Dermis microvascular lymphatic vessel endothelial cell (primary cell): ENCODE measurements around the gene PID1. TPM values are rescaled to one million over a fixed set of nuclear protein-coding genes. Genes with fewer than 3 reads are reported as not detected.

Source experiments
- DNase-seq, 2 donors: peaks; one replicate each; pipeline versions ENCODE4 v3.0.0 to v3.0.0-alpha.2; 2010; ENCODE audit warnings: low read depth in 2 of 2
- total RNA-seq: library from RNA; depleted of rRNA; stranded (reverse); fragments of >200 nt; gene quantifications from 2 replicates; pipeline ENCODE4 v1.2.1, GENCODE V29; 2014

PID1 gene
- total RNA-seq, 1 donor from 2014 or later: 0.26 TPM

DNA sequence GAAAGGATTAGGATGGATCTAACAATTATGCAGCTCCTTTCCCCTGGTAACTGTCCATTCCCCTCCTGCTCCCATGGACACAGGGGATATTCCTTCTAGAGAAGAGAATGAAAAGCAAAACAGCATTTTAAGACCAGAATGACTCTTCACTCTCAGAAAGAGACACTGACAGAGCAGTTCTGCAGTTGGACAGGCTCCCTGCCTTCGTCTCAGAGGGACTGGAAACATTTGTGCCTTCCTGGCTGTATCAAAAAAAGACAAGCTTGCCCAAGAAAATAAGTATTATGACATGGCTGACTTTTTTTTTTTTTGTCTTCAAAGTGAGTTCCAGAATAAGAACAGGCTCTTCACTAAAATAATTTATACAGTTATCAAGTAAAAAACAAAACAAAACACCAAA lies 9.5 kb downstream of the PID1 start:
- no peak for DNase-seq

DNA sequence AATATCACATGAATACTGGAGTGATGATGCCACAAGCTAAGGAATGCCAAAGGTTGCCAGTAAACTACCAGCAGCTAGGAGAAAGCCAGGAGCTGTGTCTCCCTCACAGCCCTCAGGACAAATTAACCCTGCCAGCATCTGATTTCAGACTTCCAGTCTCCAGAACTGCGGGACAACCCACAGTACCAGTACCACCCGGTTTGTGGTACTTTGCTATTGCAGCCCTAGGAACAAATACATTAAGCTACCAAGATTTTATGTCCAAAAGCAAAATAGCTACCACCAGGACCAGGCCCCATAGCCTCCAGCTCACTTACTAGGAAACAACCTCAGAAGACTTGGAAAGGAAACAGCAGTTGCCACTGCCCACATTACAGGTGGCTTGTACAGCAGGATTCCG lies 10.0 kb downstream of the PID1 start:
- DNase-seq: no peak

DNA sequence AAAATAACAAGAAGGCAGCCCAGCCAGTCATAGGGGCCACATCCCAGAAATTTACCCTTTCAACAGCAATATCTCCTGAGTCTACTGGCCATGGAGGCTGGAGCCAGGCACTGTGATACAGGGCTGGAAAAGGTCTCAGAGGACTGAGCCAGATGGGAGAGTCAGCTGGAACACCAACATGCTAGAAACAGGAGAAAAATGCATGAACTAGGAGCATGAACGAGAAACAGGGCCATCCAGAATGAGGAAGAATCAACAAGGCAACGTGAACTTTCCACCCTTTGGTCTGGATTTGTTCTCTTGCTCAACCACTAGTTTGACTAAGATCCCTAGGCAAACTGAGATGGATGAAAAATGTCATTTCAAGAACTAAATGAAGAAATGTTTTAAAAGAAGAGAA lies 13.1 kb downstream of the PID1 start:
- no peak for DNase-seq

DNA sequence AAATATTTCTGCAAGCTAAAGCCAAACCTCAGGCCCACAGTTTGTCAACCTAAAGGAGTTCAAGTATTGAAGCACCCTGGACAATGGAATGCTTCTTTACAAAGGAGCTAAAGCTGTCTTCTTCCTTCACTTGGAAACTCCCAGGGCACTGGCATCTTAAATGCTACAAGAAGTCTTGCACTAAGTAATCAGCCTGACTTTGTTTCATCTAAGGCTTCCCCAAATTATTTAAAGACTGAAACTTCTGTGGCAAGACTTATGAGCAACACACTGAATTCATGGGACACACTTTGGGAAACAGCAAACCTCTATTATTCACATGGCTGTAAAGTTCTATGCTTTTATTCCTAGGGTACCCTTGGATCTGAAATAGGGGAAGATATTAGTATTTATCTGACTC lies 14.7 kb downstream of the PID1 start:
- DNase-seq: no peak

DNA sequence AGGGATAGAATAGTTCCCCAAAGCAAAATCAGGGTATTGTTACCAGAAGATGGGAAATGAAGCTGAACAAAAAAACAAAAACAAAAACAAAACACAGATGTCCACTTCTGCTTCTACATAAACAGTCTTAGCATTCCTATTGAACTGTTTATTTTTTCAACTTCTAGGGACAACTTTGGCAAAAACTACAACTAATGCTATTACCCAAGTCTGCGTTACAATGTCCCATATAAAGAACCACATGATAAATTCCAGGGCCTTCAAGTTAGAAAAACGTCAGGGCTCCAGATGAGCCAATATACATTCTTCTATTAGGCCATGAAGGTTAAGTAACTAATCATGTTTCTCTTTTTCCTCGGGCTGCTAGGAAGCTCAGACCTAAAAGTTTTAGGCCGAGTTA lies 16.9 kb downstream of the PID1 start:
- DNase-seq: no peak

DNA sequence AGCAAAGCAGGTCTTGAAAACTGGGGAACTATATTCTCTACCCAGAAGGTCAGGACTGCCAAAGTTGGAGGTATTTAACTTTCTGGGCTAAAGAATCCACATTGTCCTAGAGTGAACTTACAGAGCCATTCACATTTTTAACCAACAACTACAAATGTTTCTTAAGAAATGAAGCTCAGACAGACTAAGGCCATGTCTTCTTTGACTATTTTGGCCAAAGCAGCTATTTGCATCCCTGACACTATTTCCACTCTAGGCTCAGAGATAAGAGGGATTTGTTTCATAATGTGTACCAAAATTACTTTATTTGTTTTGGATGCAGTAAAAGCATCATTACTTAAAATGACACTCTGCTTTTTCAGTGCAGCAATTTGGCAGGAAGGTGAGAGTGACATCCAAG lies 18.1 kb downstream of the PID1 start:
- no peak for DNase-seq

DNA sequence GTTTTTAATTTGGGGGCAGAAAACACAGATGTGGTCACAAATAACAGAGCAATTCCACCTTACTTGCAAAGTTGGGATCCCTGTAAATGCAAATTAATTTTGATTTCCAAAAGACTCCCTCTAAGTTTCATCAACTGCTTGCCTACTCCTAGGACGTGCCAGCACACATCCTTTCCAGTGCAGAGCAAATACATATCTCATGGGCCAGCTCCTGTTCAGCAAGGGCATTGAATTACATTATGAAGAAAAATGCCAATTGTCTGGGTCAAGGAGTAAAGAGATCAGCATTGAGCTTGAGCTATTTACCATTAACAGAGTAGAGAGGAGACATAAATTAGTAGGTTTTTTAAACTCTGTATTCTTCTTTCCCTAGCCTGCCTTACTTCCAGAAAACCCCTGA lies 18.8 kb downstream of the PID1 start:
- no peak for DNase-seq

DNA sequence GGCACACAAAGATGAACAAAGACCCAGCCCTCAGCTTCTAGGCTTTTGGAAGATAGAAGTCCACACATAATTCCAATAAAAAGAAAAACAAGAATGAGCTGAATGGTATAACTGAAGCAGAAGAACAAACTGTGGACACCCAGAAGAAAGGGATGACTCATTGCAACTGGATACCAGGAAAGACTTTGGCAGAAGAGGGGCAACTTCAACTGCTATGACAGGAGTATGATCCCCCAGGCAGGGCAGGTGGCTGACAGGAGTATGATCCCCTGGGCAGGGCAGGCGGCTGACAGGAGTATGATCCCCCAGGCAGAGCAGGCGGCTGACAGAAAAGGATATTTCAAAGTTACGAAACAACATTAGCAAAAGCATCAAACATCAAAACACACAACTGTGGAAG lies 21.6 kb downstream of the PID1 start:
- no peak for DNase-seq

DNA sequence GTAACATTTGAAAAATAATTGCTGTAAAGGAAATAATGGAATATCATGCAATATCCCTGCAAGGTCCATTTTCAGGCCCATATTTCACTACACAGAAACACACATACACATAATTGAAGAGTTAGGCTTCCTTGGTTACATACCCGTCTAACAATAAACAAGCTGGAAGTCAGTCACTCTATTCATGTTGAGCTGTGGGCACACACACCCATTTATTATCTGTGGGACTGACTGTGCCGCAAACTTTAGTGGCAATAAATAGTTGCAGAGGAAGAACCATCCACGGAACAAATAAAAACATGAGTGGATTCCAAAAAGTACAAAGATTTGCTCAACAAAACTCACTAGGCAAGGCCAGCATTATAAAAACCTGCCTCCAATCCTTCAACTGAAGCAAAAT lies 24.8 kb downstream of the PID1 start:
- no peak for DNase-seq

DNA sequence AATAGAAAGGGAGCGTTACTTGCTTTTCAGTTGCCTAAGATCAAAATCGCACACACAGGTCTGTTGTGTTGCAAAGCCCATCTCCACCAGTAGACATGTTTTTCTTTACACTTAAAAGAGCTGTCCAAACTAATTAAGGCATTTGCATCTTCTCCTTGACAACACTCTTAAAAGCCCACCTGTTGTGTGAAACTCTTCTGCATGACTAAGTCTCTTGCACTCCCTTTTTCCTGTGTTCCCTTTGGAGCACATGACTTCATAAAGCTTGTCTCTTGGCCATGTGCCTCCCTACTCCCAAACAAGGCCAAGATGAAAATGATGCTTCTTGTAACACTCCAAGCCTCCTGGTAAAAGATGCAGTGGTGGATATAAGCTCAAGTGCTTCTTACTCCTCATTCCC lies 26.1 kb downstream of the PID1 start:
- DNase-seq: no peak

DNA sequence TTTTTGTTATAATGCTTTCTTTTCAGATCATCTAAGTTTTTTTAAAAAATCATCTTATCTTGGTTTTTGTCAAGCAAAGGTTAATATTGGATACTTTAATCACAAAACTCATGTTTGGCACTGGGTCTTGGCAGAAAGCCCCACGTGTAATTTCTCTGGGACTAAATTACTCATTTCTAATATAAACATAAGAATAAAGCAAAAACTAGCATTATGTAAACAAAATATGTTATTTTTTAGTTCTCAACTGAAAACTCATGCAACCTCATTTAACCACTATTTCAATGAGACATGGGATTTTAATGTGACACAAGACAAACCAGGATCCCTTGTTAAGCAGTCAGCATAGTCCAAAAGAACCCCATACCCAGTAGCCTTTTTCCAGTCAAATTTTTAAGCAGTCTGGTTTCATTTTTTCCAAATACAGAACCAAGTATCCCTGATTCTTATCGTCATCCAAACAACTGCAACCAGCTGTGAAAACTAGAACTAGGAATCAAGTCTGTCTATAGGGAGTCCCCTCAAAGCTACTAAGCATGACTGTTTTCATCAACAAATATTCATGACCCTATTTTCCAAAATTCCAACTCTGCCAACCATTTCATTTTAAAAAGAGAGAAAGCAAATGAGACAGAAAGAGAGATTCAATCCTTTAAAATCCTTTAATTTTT lies 27.1 kb downstream of the PID1 start:
- no peak for DNase-seq

DNA sequence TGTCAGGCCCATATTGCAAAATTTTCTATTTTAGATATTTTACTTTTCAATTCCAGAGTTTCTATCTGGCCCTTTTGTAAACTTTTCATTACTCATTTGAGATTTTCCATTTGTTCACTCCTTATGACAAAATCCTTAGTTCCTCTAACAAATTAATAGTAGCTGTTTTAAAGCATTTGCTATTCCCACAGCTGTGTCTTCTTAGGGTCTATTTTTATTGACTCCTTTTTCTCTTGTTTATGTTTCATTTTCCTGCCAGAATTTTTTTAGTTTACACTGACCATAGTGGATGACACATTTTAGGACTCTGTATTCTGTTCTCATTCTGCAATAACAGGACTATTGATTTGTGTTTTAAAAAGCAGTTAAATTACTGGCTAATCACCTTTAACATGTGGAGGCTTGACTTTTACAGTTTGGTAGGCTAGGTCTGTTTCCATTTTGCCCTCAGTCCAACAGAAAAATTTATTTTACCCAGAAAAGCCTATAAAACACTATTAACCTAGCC lies 30.0 kb downstream of the PID1 start:
- no peak for DNase-seq

DNA sequence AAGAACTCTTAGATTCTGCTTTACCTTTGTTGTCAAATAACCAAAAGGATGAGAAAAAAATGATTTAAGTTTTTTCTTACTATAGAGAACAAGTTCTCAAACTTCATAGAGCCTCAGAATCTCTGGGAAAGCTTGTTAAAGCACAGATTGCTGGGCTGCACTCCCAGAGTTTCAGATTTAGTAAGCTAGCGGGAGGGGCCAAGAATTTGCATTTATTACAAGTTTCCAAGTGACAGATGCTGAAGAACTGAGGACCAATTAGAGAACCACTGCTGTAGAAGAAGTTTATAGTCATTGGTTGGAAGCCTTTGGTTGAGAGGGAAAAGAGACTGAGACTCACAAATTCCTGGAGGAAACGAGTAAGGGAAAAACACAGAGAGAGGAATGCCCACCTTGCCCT lies 32.1 kb downstream of the PID1 start:
- DNase-seq: no peak

DNA sequence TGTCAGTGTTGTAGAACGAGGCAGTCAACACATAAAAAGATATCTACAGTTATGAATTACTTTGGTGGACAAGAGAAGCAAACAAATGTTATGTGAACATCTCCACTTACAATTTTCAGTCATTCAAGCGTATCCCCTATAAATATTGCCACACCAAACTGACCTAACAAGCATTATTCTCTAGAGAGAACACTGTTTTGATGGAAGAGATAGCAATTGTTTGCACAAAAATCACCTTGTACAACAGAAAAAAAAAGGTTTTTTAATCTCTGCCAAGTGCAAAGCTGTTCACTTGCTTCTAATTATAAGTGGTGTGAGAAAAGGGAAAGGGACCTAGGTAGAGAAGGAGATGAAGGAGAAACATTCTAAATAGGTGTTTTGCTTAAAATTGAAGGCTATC lies 33.8 kb downstream of the PID1 start:
- no peak for DNase-seq

DNA sequence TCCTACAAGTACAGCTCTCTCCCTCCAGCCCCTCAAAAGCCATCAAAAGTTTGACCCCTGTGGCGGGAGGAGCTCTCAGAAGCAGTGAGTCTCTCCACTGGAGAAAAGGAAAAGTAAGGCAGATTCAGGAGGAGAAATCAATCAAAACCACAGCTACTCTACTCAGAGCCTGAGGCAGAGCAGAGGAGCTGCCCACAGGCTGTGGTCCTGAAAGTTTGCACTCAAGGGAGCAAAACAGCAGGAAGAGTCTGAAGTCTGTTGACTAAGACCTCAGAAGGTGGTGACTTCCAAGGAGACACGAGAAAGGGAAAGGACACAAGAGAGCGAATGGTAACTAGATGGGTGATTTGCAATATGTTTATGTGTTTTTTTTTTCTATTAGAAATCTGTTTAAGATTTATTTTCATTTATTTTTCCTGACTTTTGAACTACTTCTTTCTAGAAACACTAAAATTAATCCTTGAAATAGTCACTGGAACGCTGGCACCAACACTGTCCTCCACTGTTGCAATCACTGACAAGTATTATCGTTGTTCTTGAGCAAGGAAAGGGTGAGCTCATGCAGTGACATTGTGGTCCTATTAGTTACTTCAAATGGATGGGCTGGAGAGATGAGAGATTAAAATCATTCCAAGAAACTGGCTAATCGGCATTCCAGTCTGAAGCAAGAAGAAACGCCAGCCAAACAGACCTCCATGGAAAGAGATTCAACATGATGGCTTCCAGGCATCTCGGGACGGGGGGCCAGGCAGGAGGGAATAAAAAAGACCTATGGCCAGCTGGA lies 35.8 kb downstream of the PID1 start:
- DNase-seq: no peak

DNA sequence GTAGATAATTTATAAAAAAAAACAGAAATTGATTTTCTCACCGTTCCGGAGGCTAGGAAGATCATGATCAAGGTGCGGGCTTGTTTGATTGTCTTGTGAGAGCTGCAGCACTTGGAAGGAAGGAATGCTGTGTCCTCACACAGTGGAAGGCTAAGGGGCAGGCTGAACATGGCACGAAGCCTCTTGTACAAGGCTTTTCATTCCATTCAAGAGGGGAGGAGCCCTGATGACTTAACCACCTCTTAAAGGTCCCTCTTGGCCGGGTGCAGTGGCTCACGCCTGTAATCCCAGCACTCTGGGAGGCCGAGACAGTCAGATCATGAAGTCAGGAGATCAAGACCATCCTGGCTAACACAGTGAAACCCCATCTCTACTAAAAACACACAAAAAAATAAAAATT lies 39.2 kb downstream of the PID1 start:
- no peak for DNase-seq

DNA sequence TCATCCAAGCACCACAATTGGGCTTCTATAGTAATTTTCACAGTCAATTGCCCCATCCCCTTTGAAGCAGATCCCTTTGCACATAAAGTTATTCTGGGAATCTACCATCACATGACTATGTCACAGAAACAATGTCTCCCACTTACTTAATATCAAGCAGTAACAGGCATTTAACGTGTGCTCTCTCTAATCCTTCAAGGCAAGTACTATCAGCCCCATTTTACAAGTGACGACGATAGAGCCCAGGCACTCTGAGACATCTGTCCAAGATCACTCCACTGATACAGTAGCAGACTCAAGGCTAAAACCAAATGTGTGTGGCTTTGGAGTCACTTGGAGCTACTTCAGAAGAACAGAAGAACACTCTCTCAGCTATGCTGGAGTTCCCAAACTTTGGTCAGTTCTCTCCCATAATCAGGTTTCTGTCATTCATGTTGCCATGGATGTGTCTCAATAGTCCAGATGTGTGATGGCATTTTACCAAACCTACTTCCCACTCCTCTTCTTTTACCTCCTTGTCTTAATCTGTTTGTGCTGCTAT lies 39.7 kb downstream of the PID1 start:
- DNase-seq: no peak

DNA sequence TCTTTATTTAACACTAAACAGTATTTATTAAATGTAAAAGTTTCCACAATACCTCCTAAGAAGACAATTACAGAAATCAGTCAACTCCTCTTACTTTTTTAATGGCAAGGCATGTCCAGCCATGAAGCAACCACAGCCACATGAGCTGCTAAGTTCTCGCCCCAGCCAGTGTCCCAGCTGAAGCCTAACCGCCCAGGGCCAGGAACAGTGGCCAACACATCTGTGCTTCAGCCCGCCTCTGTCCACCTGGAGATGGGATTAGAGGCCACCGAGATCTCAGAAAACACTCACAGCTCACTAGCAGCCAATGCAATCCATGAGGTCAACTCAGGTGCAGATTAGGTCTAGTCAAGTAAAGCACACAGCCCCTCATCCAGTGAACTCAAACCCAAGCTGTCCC lies 40.2 kb downstream of the PID1 start:
- no peak for DNase-seq

DNA sequence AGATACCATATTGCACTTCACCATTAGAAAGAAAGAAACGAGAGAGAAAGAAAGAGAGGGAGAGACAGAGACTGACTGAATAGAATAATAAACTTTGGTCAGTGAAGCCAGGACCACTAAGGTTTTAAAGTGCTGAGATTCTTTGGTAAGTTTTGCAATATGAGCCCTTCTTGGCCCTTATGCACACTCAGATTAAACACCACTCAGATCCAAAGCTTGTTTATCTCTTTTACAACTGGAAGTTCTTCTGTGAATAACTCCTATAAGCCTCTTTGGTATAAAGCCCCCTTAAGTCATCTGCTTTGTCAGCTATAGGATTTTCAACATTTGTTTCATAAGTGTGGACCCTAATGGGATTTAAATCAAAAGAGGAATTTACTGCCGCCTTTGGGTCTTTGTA lies 40.8 kb downstream of the PID1 start:
- no peak for DNase-seq

DNA sequence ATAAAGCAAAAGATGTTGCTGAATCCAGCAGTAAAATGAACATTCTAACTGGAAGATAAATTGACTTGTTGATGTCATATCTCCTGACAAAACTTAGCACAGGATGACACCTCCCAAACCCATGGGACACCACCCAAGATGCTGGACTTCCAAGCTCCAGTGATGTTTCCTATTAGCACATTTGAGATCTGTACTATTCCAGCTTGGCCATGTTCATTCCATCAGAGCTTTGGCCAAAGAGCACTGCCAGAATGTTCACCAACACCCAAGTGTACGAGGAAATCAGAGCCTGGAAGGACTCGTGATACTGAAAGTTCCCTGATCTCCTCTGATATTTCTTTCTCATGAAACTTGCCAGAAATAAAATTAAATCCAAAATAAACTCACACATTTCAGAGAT lies 44.7 kb downstream of the PID1 start:
- DNase-seq: no peak

DNA sequence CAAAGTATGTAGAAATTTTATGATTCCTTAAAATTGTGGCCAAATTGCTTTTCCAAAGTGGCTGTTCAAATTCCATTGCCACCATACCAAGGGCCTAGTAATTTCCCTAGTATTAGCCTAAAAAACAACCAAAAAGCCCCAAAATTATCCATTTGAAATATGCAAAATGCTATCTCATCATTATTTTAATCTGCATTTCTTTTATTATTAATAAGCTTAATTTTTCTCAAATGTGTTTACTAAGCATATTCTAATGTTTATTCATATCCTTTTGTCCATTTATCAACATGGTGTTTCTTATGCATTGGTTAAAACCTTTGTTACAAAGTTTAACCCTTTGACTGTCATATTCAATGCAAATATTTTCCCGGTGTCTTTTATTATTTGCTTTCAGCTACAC lies 48.0 kb downstream of the PID1 start:
- DNase-seq: no peak

DNA sequence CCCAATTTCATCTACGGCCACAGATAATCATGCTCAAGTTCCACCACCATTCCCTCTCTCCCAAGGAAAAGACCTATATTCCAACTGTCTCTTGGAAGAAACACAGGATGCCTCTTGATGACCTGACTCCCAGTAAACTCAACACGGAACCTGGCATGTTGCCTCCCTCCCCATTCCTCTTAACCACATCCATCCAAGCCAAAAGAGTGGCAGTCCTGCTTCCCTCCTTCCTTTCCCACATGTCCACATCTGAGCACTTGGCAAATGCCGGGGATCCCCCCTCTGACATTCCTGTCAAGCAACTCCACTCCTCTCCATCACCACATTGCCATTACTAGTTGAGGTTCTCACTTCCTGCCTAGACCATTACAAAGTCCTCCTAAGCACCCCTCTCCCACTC lies 49.4 kb downstream of the PID1 start:
- DNase-seq: no peak

DNA sequence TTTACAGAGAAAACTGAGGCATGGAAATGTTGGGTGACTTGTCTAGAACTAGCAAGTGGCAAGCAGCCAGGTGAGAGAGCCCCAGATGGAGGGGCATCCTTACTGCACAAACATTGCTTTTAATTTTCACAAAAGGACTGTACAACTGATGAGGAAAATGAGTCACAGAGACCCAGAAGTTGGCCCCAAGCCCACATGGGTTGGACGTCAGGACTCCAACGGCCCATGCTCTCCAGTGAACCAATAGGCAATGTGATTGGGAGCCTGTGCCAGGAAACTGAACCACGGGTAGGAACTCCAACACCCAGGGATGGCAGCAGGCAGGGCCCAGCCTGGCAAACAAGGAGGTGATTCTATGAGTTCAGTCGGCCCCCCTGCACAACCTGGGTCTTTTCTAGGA lies 50.8 kb downstream of the PID1 start:
- no peak for DNase-seq
